HG03196 (cell line): ENCODE data around the gene NTNG1.
"Not testable (repeated sequence)": the region's sequence is repeated elsewhere in the genome, so short reads cannot be mapped to it uniquely, and the experiment has no call there.

Experiments
- ATAC-seq: cut with Tn5 transposase; IDR thresholded peaks from one replicate; pipeline ENCODE4 v1.9.1; 2021; ENCODE audit not compliant: unreplicated experiment

NTNG1 gene

GRCh38 chr1:107196973-107197562 lies 56.2 kb downstream of the NTNG1 start:
- peak; percentile 98 for ATAC-seq

- no peak for ATAC-seq
Observed at GRCh38 chr1:107198561-107198960, 57.7 kb downstream of the NTNG1 start.

GRCh38 chr1:107200631-107201030 lies 59.8 kb downstream of the NTNG1 start:
- ATAC-seq = no peak

GRCh38 chr1:107202007-107202406 lies 61.2 kb downstream of the NTNG1 start:
- no peak for ATAC-seq

GRCh38 chr1:107213225-107213624 lies 72.4 kb downstream of the NTNG1 start:
- ATAC-seq = no peak

GRCh38 chr1:107220036-107220435 lies 79.2 kb downstream of the NTNG1 start:
- ATAC-seq = no peak

- ATAC-seq = no peak
Observed at GRCh38 chr1:107225706-107226105, 84.9 kb downstream of the NTNG1 start.

GRCh38 chr1:107228704-107229371 lies 88.0 kb downstream of the NTNG1 start:
- no peak for ATAC-seq

- no peak for ATAC-seq
Observed at GRCh38 chr1:107229711-107230110, 88.9 kb downstream of the NTNG1 start.

- no peak for ATAC-seq
Observed at GRCh38 chr1:107230121-107230520, 89.3 kb downstream of the NTNG1 start.

GRCh38 chr1:107231291-107231690 lies 90.5 kb downstream of the NTNG1 start:
- ATAC-seq = no peak

- no peak for ATAC-seq
Observed at GRCh38 chr1:107232426-107232825, 91.6 kb downstream of the NTNG1 start.

GRCh38 chr1:107236760-107237159 lies 95.9 kb downstream of the NTNG1 start:
- ATAC-seq = not testable (repeated sequence)

- ATAC-seq = no peak
Observed at GRCh38 chr1:107243461-107243860, 102.6 kb downstream of the NTNG1 start.

- ATAC-seq = no peak
Observed at GRCh38 chr1:107244709-107245500, 104.1 kb downstream of the NTNG1 start.

- ATAC-seq = peak; percentile 69
Observed at GRCh38 chr1:107246775-107247345, 106.0 kb downstream of the NTNG1 start.

GRCh38 chr1:107247679-107248078 lies 106.8 kb downstream of the NTNG1 start:
- no peak for ATAC-seq

- ATAC-seq = no peak
Observed at GRCh38 chr1:107250169-107250568, 109.3 kb downstream of the NTNG1 start.

- ATAC-seq = no peak
Observed at GRCh38 chr1:107251083-107251482, 110.2 kb downstream of the NTNG1 start.

- no peak for ATAC-seq
Observed at GRCh38 chr1:107251839-107252238, 111.0 kb downstream of the NTNG1 start.

GRCh38 chr1:107252271-107252670 lies 111.4 kb downstream of the NTNG1 start:
- ATAC-seq = peak; percentile 42

- ATAC-seq = no peak
Observed at GRCh38 chr1:107254306-107254705, 113.5 kb downstream of the NTNG1 start.
